HG02759 (cell line): ENCODE results near the gene MCM8.

Source experiments
- ATAC-seq: cut with Tn5 transposase; IDR thresholded peaks from one replicate; pipeline ENCODE4 v1.9.1; 2021; ENCODE audit warnings: mild to moderate bottlenecking, moderate library complexity; ENCODE audit not compliant: unreplicated experiment

Gene MCM8

GRCh38 chr20:5950271-5951031 lies at the start of gene MCM8, which contains the start of gene TRMT6:
Gene MCM8 (plus strand): TSS chr20:5950652. CDS start chr20:5952016, 1,364 bp downstream.
Gene TRMT6 (minus strand): TSS chr20:5950533. CDS start chr20:5950405, 128 bp downstream.
- ATAC-seq = peak; percentile 99

- no peak for ATAC-seq
Measured at GRCh38 chr20:5900908-5901307, 49.5 kb upstream of the MCM8 start.

GRCh38 chr20:5908981-5909380 lies 41.5 kb upstream of the MCM8 start:
- ATAC-seq = no peak

- ATAC-seq = no peak
Measured at GRCh38 chr20:5910186-5910585, 40.3 kb upstream of the MCM8 start.

GRCh38 chr20:5913166-5913565 lies 37.3 kb upstream of the MCM8 start:
- ATAC-seq = no peak

- ATAC-seq = no peak
Measured at GRCh38 chr20:5914859-5915258, 35.6 kb upstream of the MCM8 start.

GRCh38 chr20:5918856-5919625 lies 31.4 kb upstream of the MCM8 start:
- no peak for ATAC-seq

GRCh38 chr20:5919626-5920544 lies 30.6 kb upstream of the MCM8 start:
- no peak for ATAC-seq

GRCh38 chr20:5920581-5920980 lies 29.9 kb upstream of the MCM8 start:
- ATAC-seq = no peak

- no peak for ATAC-seq
Measured at GRCh38 chr20:5923493-5923892, 27.0 kb upstream of the MCM8 start.

- no peak for ATAC-seq
Measured at GRCh38 chr20:5925551-5925950, 24.9 kb upstream of the MCM8 start.

GRCh38 chr20:5927749-5928462 lies 22.5 kb upstream of the MCM8 start:
- no peak for ATAC-seq

GRCh38 chr20:5928836-5929715 lies 21.4 kb upstream of the MCM8 start:
- no peak for ATAC-seq

GRCh38 chr20:5931411-5931810 lies 19.0 kb upstream of the MCM8 start:
- no peak for ATAC-seq

GRCh38 chr20:5932796-5933195 lies 17.7 kb upstream of the MCM8 start:
- no peak for ATAC-seq

GRCh38 chr20:5933802-5934436 lies 16.5 kb upstream of the MCM8 start:
- ATAC-seq = no peak

GRCh38 chr20:5935384-5935783 lies 15.1 kb upstream of the MCM8 start:
- no peak for ATAC-seq

GRCh38 chr20:5936238-5936637 lies 14.2 kb upstream of the MCM8 start:
- no peak for ATAC-seq

GRCh38 chr20:5938456-5939029 lies 11.9 kb upstream of the MCM8 start:
- ATAC-seq = no peak
